Skeletal muscle cell (primary cell): Measurements from ENCODE around the gene EIF4E2.
"Not testable (repeated sequence)": the region's sequence is repeated elsewhere in the genome, so short reads cannot be mapped to it uniquely, and the experiment has no call there.

Source experiments
- DNase-seq: peaks from one replicate; pipeline ENCODE4 v3.0.0-alpha.2; 2010; ENCODE audit warnings: low read depth
- H3K4me3 ChIP-seq: 2 replicates; pipeline ENCODE4 v1.5.1; 2011; ENCODE audit warnings: low read depth, mild to moderate bottlenecking, control low read depth, low read length, moderate library complexity

Gene EIF4E2

DNA sequence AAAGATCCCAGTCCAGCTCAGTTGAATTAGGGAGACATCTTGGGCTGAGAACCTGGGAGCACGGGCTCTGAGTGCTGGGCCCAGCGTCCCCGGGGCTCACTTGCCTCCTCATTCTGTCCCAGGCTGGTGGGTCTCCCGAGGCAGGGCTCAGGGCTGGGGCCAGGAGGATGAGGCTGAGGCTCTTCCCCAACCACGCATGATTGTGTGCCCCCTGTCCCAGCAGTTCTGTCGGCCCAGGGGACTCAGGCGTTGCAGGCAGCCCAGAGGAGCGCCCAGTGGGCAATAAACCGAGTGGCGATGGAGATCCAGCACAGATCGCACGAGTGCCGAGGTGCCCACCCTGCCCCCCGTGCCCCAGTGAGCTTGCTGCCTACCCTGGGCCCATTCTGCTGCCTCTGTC is 29.4 kb upstream of the EIF4E2 start:
- H3K4me3 ChIP-seq = no peak overlapping the region
- DNase-seq = no peak

DNA sequence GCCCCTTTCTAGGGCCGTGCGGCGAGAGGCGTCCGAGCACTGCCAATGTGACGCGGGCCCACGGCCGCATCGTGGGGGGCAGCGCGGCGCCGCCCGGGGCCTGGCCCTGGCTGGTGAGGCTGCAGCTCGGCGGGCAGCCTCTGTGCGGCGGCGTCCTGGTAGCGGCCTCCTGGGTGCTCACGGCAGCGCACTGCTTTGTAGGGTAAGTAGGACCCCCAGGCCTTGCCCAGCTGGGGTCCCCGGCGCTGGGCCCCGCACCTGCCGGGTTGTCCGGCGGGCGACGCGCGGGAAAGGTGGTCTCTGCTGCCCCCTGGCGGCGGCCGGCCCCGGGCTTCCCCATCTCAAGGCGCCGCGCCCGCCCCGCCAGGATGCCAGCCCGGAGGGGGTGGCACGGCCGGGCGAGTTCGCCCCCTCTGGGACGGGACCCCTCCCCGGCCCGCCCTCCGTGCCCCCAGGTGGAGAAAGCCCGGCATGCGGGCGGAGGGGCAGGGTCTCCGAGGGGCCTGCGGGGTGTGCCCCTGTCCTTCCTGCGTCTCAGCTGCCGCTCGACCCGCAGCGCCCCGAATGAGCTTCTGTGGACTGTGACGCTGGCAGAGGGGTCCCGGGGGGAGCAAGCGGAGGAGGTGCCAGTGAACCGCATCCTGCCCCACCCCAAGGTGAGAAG is 28.4 kb upstream of the EIF4E2 start:
- H3K4me3 ChIP-seq = peak overlapping the region; percentile 13
- no peak for DNase-seq

DNA sequence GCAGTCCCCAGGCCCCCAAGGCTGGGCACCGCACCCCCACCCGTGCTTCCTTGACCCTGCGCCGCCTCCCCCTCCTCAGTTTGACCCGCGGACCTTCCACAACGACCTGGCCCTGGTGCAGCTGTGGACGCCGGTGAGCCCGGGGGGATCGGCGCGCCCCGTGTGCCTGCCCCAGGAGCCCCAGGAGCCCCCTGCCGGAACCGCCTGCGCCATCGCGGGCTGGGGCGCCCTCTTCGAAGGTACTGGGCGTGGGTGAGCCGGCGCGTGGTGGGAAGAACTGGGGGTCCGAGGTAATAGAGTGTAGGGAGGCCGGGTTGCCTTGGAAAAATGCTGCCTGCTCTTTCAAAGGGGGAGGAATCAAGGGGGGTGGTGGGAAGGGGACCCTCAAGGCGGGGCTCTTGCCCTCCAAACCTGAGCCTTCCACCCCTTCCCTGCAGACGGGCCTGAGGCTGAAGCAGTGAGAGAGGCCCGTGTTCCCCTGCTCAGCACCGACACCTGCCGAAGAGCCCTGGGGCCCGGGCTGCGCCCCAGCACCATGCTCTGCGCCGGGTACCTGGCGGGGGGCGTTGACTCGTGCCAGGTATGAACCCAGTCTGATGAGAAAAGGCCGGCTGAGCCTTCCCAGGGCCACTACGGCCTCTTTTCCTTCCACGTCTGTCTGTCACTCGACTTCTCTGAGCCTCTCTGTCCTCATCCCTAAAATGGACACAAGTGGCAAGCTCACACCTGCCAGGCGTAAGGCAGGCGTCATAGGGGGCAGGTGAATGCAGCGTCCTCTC is 27.7 kb upstream of the EIF4E2 start:
- H3K4me3 ChIP-seq = no peak overlapping the region
- DNase-seq = no peak

DNA sequence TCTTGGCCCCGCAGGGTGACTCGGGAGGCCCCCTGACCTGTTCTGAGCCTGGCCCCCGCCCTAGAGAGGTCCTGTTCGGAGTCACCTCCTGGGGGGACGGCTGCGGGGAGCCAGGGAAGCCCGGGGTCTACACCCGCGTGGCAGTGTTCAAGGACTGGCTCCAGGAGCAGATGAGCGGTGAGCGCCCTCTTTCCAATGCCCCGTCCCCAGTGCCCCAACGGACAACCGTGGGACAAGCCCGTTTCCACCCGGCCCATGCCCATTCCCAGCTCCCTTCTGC is 27.1 kb upstream of the EIF4E2 start:
- H3K4me3 ChIP-seq = no peak overlapping the region
- DNase-seq = no peak

DNA sequence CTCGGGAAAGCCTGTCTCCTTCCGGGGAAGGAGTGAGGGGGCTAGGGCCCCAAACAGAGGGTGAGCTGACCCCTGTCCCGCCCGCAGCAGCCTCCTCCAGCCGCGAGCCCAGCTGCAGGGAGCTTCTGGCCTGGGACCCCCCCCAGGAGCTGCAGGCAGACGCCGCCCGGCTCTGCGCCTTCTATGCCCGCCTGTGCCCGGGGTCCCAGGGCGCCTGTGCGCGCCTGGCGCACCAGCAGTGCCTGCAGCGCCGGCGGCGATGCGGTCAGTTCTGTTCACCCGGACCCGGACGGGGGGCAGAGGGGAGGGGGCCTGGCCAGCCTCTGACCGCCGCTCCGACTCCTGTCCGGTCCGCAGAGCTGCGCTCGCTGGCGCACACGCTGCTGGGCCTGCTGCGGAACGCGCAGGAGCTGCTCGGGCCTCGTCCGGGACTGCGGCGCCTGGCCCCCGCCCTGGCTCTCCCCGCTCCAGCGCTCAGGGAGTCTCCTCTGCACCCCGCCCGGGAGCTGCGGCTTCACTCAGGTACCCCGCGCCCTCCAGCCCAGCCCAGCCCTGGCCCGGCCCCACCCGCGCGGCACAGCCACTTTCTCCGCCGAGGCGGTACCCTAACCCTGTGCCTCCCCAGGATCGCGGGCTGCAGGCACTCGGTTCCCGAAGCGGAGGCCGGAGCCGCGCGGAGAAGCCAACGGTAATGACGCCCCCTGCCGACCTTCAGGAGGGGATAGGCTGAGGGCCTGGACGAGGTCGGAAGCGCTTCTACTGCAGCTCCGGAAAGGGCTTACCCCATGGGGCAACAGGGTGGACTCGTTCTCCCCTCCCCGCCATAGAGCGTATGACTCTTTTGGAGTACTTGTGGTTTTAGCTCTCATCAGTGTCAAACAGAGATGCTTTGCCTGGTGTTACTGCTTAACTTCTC is 26.5 kb upstream of the EIF4E2 start:
- H3K4me3 ChIP-seq = peak overlapping the region; percentile 37
- no peak for DNase-seq

DNA sequence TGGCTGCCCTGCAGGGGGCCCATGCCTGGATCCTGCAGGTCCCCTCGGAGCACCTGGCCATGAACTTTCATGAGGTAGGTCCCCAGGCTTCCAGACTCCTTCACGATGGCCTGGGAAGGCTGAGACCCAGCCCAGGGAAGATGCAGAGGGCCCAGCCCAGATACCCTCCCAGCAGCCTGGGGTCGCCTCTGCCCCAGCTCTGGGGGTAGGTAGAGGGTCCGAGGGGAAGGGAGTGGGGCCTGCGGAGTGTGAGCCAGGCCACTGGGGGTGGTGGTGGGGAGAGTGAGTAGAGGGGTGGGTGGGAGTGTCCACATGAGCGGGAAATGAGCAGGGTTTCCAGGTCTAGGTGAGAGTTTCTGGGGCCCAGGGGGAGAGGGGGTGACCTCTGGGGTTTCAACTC is 25.7 kb upstream of the EIF4E2 start:
- no peak overlapping the region for H3K4me3 ChIP-seq
- DNase-seq = no peak

DNA sequence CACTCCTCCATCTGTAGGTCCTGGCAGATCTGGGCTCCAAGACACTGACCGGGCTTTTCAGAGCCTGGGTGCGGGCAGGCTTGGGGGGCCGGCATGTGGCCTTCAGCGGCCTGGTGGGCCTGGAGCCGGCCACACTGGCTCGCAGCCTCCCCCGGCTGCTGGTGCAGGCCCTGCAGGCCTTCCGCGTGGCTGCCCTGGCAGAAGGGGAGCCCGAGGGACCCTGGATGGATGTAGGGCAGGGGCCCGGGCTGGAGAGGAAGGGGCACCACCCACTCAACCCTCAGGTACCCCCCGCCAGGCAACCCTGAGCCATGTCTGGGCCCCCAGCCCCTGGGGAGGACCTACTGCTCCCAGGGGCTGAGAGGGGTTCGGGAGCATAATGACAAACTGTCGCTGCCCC is 25.3 kb upstream of the EIF4E2 start:
- H3K4me3 ChIP-seq = no peak overlapping the region

DNA sequence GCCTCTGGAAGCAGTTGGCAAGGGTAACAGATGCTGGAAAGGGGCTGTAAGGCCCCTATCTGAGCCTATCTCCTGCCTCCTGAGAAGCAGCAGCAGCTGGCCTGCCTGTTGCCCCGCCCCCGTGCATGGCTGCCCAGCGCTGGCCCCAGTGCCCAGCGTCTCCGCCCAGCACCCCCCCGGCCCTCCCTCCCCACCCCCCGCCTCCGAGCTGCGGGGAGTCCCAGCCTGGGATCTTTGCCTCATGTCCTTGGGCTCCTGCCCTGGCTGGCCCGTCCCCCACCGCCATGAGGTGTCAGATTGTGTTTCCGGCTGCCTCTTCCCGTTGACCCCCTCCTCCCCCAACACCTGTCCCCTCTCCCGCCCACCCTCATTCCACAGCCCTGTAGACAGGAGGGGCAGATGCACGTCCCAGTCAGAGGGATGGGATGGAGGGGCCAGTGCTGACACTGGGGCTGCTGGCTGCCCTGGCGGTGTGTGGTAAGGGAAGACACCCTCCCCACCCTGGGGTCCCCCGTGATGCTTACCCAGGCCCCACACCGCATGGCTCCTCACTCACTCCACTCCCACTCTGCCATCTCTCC is 24.6 kb upstream of the EIF4E2 start, which contains the start of gene CHRND:
CHRND (plus strand) TSS at position 370 of the 581 bp plus-strand sequence; CDS start at position 426, 56 bp downstream.
- peak; percentile 39 for DNase-seq
- H3K4me3 ChIP-seq = peak within 1 kb of the TSS; percentile 30

More for the DNA sequence above, 25.3 kb upstream of the EIF4E2 start:
- no peak for DNase-seq

DNA sequence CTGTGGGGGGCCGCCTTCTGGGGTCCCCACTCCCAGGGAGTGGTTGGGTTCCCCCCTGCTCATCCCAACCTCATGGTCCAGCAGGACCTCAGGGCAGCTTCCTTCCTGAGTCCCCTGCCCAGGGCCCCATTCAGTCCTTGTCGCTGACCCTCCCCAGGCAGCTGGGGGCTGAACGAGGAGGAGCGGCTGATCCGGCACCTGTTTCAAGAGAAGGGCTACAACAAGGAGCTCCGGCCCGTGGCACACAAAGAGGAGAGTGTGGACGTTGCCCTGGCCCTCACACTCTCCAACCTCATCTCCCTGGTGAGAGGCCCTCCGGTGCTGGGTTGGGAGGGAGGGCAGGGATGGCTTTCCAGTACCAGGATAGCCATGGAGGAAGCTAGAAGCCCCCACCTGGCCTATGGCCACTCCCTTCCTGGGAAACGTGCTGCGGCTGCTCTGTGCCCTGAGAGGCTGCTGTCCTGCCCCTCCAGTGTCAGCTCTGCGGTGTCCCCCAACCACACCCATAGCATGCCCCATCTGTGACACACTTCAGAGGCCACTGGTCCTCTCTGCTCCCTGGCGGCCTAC is 24.0 kb upstream of the EIF4E2 start:
- no peak for DNase-seq

DNA sequence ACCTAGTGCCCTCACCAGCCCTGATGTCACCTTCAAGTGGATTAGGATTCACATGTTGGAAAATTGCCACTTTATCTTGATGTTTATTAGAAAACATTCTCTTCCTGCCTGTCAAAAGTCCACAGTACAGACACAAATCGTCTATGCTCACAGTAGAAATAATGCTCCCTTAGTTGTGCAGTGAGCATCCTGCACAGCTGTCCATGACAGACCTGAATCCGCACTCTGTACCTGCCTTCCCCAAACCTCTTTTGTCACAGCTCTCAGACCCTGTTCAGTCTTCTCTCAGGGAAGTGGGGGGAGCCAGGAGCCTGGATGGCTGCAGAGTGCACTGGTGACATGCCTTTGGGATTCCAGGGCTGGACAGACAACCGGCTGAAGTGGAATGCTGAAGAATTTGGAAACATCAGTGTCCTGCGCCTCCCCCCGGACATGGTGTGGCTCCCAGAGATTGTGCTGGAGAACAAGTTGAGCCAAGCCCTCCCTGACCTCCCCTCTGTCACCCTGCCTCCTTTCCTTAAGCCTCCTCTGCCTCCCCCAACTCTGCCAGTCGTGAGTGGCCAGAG is 22.5 kb upstream of the EIF4E2 start:
- no peak overlapping the region for H3K4me3 ChIP-seq
- DNase-seq = no peak

More for the DNA sequence above, 24.0 kb upstream of the EIF4E2 start:
- peak overlapping the region; percentile 30 for H3K4me3 ChIP-seq

DNA sequence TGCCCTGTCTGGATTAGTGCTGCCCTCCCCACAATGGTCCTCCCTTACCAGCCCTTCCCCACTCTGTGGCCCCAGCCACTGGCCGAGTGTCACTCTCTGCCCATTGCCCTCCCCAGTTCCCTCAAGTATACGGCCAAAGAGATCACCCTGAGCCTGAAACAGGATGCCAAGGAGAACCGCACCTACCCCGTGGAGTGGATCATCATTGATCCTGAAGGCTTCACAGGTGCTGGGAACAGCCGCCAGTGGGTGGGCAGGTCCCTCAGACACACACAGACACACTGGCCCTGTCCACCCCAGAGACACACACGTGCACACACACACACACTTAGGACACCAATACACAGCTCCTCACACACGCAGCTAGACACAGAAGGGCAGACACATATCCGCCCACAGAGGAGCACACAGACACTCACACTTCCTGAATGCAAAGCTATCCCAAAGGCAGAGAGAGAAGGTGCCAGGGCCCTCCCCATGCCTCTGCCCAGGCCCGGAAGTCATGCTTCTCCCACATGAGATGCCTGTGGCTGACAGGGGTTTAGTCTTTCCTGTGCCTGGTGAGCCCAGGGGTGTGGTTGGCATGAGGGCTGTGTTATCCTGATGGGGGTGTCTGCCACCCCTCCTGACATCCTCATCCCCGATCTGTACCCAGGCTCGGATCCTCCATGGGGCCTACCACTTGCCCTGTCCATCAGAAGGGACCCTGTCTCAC is 21.6 kb upstream of the EIF4E2 start:
- no peak for DNase-seq
- H3K4me3 ChIP-seq = no peak overlapping the region

DNA sequence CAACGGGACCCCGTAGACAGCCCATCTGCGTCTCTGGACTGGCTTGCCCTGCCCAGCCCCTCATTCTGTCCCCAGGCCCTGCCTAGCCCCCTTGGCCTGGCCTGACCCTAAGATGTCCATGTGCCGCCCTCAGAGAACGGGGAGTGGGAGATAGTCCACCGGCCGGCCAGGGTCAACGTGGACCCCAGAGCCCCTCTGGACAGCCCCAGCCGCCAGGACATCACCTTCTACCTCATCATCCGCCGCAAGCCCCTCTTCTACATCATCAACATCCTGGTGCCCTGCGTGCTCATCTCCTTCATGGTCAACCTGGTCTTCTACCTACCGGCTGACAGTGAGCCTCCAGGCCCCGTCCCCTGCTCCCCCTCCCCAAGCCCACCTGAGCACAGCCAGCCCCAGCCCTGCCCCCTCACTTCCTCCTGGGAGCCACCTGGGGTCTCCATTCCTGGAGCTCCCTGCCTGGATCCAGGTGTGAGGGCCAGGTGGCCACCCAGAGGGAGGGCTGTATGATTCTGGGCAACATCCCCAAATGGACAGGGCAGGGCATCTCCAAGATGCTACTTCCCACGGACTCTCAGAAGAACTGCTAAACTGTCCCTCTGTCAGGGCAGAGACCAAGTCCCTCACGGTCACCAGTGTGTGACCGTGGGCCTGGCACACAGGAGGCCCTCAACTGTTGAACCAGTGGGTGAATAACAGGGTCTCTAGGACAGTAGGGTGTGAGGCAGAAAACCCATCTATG is 20.5 kb upstream of the EIF4E2 start:
- DNase-seq = no peak
- H3K4me3 ChIP-seq = no peak overlapping the region

DNA sequence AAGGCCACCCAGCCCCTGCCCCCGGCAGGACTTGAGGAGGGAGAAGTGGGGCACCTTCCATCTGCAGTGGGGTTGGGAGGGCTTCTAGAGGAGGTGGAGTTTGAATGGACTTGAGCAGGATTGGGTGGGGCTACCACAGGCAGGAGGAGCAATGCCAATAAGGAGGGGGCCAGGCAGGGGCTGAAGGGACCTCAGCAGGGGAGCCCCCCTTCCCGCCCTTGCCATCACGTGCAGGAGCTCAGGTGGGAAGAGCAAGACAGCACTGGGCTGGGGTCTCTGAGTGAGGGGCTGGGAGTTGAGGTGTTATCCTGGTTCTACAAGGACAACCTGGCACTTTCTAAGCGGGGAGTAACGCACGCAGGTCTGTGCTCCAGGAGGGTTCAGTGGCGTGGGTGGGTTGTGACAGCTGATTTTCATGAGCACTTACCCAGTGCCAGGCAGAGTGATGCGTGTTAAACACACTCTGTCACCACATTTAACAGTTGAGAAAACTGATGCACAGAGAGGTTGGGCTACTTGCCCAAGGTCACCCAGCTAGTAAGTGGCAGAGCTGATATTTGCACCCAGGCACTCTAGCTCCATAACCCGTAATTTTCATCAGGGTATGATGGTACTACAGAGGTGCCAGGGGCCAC is 19.7 kb upstream of the EIF4E2 start:
- no peak overlapping the region for H3K4me3 ChIP-seq
- no peak for DNase-seq

DNA sequence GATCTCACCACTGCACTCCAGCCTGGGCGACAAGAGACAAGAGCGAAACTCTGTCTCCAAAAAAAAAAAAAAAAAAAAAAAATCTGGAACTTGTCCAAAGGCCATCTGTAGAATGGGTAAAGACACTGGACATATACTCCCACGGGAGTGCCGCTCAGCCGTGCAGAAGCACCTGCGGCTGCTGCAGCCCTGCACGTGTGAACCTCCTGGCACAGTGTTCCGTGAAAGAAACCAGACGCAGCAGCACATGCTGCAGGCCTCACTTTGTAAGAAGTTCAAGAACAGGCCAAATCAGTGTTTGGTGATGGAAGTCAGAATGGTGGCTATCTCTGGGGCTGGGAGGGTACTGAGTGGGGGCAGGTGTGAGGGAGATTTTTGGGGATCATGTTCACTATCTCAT is 18.1 kb upstream of the EIF4E2 start:
- DNase-seq = no peak
- no peak overlapping the region for H3K4me3 ChIP-seq

DNA sequence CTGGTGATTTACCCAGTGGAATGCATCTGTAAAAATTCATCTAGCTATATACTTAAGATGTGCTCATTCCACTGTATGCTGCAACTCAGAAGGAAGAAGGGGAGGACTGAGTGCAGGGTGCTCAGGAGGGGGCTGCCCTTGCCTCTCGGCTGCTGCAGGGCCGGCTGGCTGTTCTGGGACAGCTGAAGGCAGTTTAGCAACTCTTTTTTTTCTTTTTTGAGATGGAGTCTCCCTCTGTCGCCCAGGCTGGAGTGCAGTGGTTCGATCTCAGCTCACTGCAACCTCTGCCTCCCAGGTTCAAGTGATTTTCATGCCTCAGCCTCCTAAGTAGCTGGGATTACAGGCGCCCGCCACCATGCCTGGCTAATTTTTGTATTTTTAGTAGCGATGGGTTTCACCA is 17.7 kb upstream of the EIF4E2 start:
- DNase-seq, H3K4me3 ChIP-seq: not testable (repeated sequence)

DNA sequence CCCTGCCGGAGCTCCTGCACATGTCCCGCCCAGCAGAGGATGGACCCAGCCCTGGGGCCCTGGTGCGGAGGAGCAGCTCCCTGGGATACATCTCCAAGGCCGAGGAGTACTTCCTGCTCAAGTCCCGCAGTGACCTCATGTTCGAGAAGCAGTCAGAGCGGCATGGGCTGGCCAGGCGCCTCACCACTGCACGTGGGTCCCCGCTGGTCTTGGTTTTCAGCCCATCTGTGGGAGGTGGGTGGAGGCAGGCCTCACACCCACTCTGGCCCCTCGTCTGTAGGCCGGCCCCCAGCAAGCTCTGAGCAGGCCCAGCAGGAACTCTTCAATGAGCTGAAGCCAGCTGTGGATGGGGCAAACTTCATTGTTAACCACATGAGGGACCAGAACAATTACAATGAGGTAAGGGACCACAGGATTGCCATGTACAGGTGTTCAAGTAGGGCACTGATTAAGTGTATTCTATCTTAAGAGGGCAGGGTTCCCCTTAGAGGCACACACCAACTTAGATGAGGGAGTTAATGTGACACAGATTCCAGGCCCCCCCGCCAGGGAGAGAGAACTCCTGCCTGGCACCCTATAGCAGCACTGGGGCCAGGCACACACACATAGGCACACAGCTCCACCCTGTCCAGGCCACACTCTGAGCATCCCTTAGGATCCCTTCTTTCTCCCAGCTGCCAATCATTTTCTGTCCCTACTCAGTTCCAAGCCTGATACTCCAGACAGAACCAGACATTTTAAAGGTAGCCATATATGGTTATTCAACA is 16.4 kb upstream of the EIF4E2 start:
- H3K4me3 ChIP-seq = no peak overlapping the region
- no peak for DNase-seq
